K562 (cell line): ENCODE data around the gene ADAMTS15. TPM values are rescaled to one million over a fixed set of nuclear protein-coding genes. Genes with fewer than 3 reads are reported as not detected.

Experiments
- ATAC-seq: fragments of 200-7000 bp; cut with Tn5 transposase; 3 replicates; pipeline ENCODE4 v1.9.1; 2020; ENCODE audit warnings: moderate library complexity
- BruUV-seq: library from RNA; stranded (reverse); fragments of 400-500 nt; replicated peaks from 2 replicates; lab custom pipeline; 2021; lab: Mats Ljungman, UMichigan
- CTCF ChIA-PET: fragments of 300-600 bp; formaldehyde crosslinking; extraction: SDS; loops from one replicate; lab custom pipeline; 2021; ENCODE audit warnings: low intra/inter-chr PET ratio; lab: Yijun Ruan, JAX
- POLR2A ChIA-PET: fragments of 300-600, 350-650 bp; sonication (Branson Sonifier 250); formaldehyde crosslinking; extraction: SDS; loops from one replicate; lab custom pipeline; 2021; ENCODE audit warnings: antibody characterized with exemption, inconsistent platforms; lab: Yijun Ruan, JAX
- DNase-seq, 4 experiments: peaks; one replicate each; pipeline versions ENCODE4 v3.0.0 to v3.0.0-alpha.2; 2011 to 2018; ENCODE audit warnings: low spot score in 3 of 4, mixed read lengths in 3 of 4; ENCODE audit errors: extremely low read depth in 1 of 4
- FAIRE-seq: peaks from 2 replicates; lab custom pipeline; 2011; peaks lifted over from hg19 to GRCh38; lab: Jason Lieb, UNC
- H2AFZ ChIP-seq: 2 replicates; pipeline ENCODE4 v1.6.0; 2011; ENCODE audit warnings: low read depth, low read length, control low read depth, inconsistent platforms
- H3K27ac ChIP-seq: fragments of 200-600 bp; 3 replicates; pipeline ENCODE4 v1.8.0; 2011; ENCODE audit warnings: low read depth, mild to moderate bottlenecking, control low read depth, inconsistent platforms, low read length, moderate library complexity, mixed read lengths; ENCODE audit errors: extremely low read depth
- H3K27me3 ChIP-seq, 2 experiments: fragments of 300-600 bp in 1 of 2; 2 replicates in 1 of 2; 3 replicates in 1 of 2; pipeline versions ENCODE4 v1.6.0 to v1.8.0; 2011; ENCODE audit warnings: inconsistent platforms in 2 of 2, low read length in 2 of 2, mild to moderate bottlenecking in 1 of 2, mixed read lengths in 1 of 2, moderate library complexity in 1 of 2; ENCODE audit not compliant: control insufficient read depth in 2 of 2, insufficient read depth in 2 of 2
- H3K36me3 ChIP-seq: fragments of 300-600 bp; 3 replicates; pipeline ENCODE4 v1.8.0; 2011; ENCODE audit warnings: mild to moderate bottlenecking, low read length, inconsistent platforms; ENCODE audit not compliant: control insufficient read depth, insufficient read depth
- H3K4me1 ChIP-seq, 2 experiments: fragments of 200-600 bp in 1 of 2; replicated peaks in 1 of 2; 2 replicates in 1 of 2; 3 replicates in 1 of 2; pipeline versions ENCODE4 v1.5.1 to v1.8.0; 2011; ENCODE audit warnings: inconsistent platforms in 2 of 2, low read length in 2 of 2, mild to moderate bottlenecking in 1 of 2, mixed read lengths in 1 of 2, moderate library complexity in 1 of 2; ENCODE audit not compliant: control insufficient read depth in 2 of 2, insufficient read depth in 2 of 2
- H3K4me2 ChIP-seq: 2 replicates; pipeline ENCODE4 v1.6.1; 2011; ENCODE audit warnings: low read length, control low read depth, inconsistent platforms, mixed read lengths; ENCODE audit not compliant: insufficient read depth
- H3K4me3 ChIP-seq: fragments of 200-600 bp; sonication (generic), shearing (Covaris generic); 2 replicates; pipeline ENCODE4 v1.5.1; 2016; ENCODE audit warnings: control low read depth, inconsistent platforms
- H3K79me2 ChIP-seq: fragments of 200-600 bp; 3 replicates; pipeline ENCODE4 v1.8.0; 2011; ENCODE audit warnings: low read length, inconsistent platforms; ENCODE audit not compliant: control insufficient read depth, insufficient read depth
- H3K9ac ChIP-seq, 2 experiments: 2 replicates each; pipeline versions ENCODE4 v1.6.0 to v1.6.1; 2011; ENCODE audit warnings: low read depth in 2 of 2, low read length in 2 of 2, control low read depth in 1 of 2, inconsistent platforms in 1 of 2, mild to moderate bottlenecking in 1 of 2, mixed read lengths in 1 of 2; ENCODE audit not compliant: insufficient read depth in 1 of 2
- H3K9me1 ChIP-seq: one replicate; pipeline ENCODE4 v1.6.0; 2011; ENCODE audit warnings: inconsistent platforms, mild to moderate bottlenecking, low read length, moderate library complexity; ENCODE audit not compliant: control insufficient read depth, insufficient read depth
- H3K9me3 ChIP-seq: replicated peaks from 2 replicates; pipeline ENCODE4 v1.5.1; 2011; ENCODE audit warnings: low read depth, low read length, inconsistent platforms; ENCODE audit not compliant: control insufficient read depth, insufficient read depth
- H4K20me1 ChIP-seq: replicated peaks from 2 replicates; pipeline ENCODE4 v1.6.1; 2011; ENCODE audit warnings: low read length, inconsistent platforms, mixed read lengths; ENCODE audit not compliant: control insufficient read depth, insufficient read depth
- ARID2 ChIP-seq: fragments of 450-650 bp; IDR thresholded peaks from 2 replicates; pipeline ENCODE4 v1.6.1; 2017; ENCODE audit warnings: antibody characterized with exemption, mild to moderate bottlenecking
- CEBPB ChIP-seq: fragments of 450-650 bp; IDR thresholded peaks from 2 replicates; pipeline ENCODE4 v1.6.1; 2016; ENCODE audit warnings: missing genetic modification characterization, missing compliant biosample characterization
- CEBPZ ChIP-seq: fragments of 150-350 bp; IDR thresholded peaks from 2 replicates; pipeline ENCODE4 v1.6.1; 2014; ENCODE audit warnings: low read depth, mild to moderate bottlenecking, low read length, borderline replicate concordance
- MAX ChIP-seq: sonication (generic); formaldehyde crosslinking; IDR thresholded peaks from 2 replicates; pipeline ENCODE4 v1.9.0; 2022; ENCODE audit warnings: mild to moderate bottlenecking, missing genetic modification reagents
- SREBF1 ChIP-seq: fragments of 150-350 bp; IDR thresholded peaks from 2 replicates; pipeline ENCODE4 v1.6.1; 2014; ENCODE audit warnings: antibody characterized with exemption, low read depth, low read length, borderline replicate concordance
- ZNF24 ChIP-seq: fragments of 450-650 bp; IDR thresholded peaks from 2 replicates; pipeline ENCODE4 v1.6.1; 2016
- ZNF668 ChIP-seq: fragments of 250-450 bp; sonication (Bioruptor Pico); IDR thresholded peaks from 2 replicates; pipeline ENCODE4 v1.8.0; 2022; ENCODE audit warnings: mild to moderate bottlenecking, inconsistent platforms
- WGBS: fragments of 100-300 bp; shearing (Covaris generic); methylation state at CpG from one replicate; pipeline ENCODE4 v1.1.6; 2016; ENCODE audit warnings: low coverage, mixed read lengths; ENCODE audit not compliant: insufficient coverage; ENCODE audit errors: missing lambda C conversion rate; 5-methylcytosine and 5-hydroxymethylcytosine counted together
- in situ Hi-C: fragments of 300-500 bp; cut with MboI; formaldehyde crosslinking; loops from 4 replicates; pipeline ENCODE4 v1.15.0; 2018; ENCODE audit warnings: inconsistent platforms, mixed read lengths
- intact Hi-C: fragments of 100-400 bp; cut with micrococcal nuclease; formaldehyde crosslinking; loops from 2 replicates; pipeline ENCODE4 v1.14.2; 2022
- polyA plus RNA-seq, 8 experiments: library from polyadenylated mRNA; depleted of rRNA in 4 of 8; stranded (reverse) in 5 of 8; unstranded in 3 of 8; fragments of >200 nt; fragmentation: Nextera tagmentation in 2 of 8; fragmentation: Illumina TruSeq in 1 of 8; extraction: Ambion mirVana in 2 of 8; extraction: Trizol in 1 of 8; gene quantifications; 2 replicates each; pipeline versions ENCODE4 v1.2.1 to v1.2.3, GENCODE V29; 2011 to 2014; ENCODE audit warnings: inconsistent platforms in 1 of 8, missing spikeins in 1 of 8
- total RNA-seq, 7 experiments: library from RNA; depleted of rRNA in 6 of 7; stranded (reverse); fragments of >200 nt in 6 of 7; fragmentation: Illumina TruSeq in 2 of 7; extraction: Trizol in 2 of 7; gene quantifications; 2 replicates each; pipeline versions ENCODE4 v1.2.1 to v1.2.3, GENCODE V29; 2011 to 2021; ENCODE audit warnings: low replicate concordance in 1 of 7
- TF ChIP-seq, protein P1 (sequence below), 2 experiments: fragments of 450-650 bp; IDR thresholded peaks; 2 replicates each; pipeline ENCODE4 v1.6.1; 2016

Gene ADAMTS15
- total and polyA plus RNA-seq, 9 of the 15 experiments (the other 6 are each of a cell fraction or from before 2014, with no cell fraction given): 0.04 TPM; not detected in 8

- Histone ChIP-seq H3K27me3 (peaks cover 35 to 72% of the 10 kb centered on the region in 2 experiments), H3K36me3 (no peaks in the 10 kb centered on the region), H3K9me1 (peaks cover 3% of the 10 kb centered on the region), H4K20me1 (no peaks in the 10 kb centered on the region; the same call in 1 of the 2 replicates), H3K4me3 (no peak overlapping the region), H3K9ac (no peak overlapping the region)
- WGBS: 4% methylated on average over 20 of the region's 20 CpGs
- CTCF ChIA-PET: no interaction called here
- no peak for FAIRE-seq
- no peak for ATAC-seq
- intact Hi-C loops (no loop called here), in situ Hi-C loops (no loop called here)
- BruUV-seq: no TSS peak
- TF ChIP-seq ARID2 (no peak), ZNF24 (peak; percentile 81; the same call in 1 of the 2 replicates)
- TF ChIP-seq, all 486 proteins: peak for 1
- Histone ChIP-seq H3K4me1 (peaks cover 0 to 10% of the 10 kb centered on the region in 2 experiments; a peak in 1 of 5 replicates), H3K79me2 (no peaks in the 10 kb centered on the region), H3K4me2 (no peak overlapping the region), H3K9me3 (no peaks in the 10 kb centered on the region), H3K27ac (no peak overlapping the region), H2AFZ (no peak overlapping the region)
- POLR2A ChIA-PET: no interaction called here
- DNase-seq: no peak
Observed at GRCh38 chr11:130470832-130471706, 22.6 kb downstream of the ADAMTS15 start.

- H3K9ac ChIP-seq: no peak overlapping the region
- POLR2A ChIA-PET: no interaction called here
- no peaks in the 10 kb centered on the region; the same call in 1 of the 2 replicates for H4K20me1 ChIP-seq
- H3K4me3 ChIP-seq: no peak overlapping the region
- CTCF ChIA-PET: no interaction called here
- no peak for FAIRE-seq
- H3K79me2 ChIP-seq: no peaks in the 10 kb centered on the region
- H3K36me3 ChIP-seq: no peaks in the 10 kb centered on the region
- no TSS peak for BruUV-seq
- H2AFZ ChIP-seq: no peak overlapping the region
- peaks cover 29 to 72% of the 10 kb centered on the region in 2 experiments; a peak in 4 of 5 replicates for H3K27me3 ChIP-seq
- no peak for ATAC-seq
- in situ Hi-C loops (no loop called here), intact Hi-C loops (no loop called here)
- no peak overlapping the region for H3K4me2 ChIP-seq
- H3K9me1 ChIP-seq: peaks cover 3% of the 10 kb centered on the region
- no peaks in the 10 kb centered on the region for H3K9me3 ChIP-seq
- no peak for DNase-seq
- peaks cover 0 to 10% of the 10 kb centered on the region in 2 experiments; a peak in 1 of 5 replicates for H3K4me1 ChIP-seq
- no peak overlapping the region for H3K27ac ChIP-seq
- under 1% methylated on average over 11 of the region's 11 CpGs for whole genome bisulfite sequencing
- TF ChIP-seq SREBF1 (no peak), ZNF668 (CRISPR knock-in tag) (no peak), CEBPZ (no peak), CEBPB (tag) (no peak), MAX (CRISPR knock-in tag) (no peak)
- TF ChIP-seq, protein P1, sequence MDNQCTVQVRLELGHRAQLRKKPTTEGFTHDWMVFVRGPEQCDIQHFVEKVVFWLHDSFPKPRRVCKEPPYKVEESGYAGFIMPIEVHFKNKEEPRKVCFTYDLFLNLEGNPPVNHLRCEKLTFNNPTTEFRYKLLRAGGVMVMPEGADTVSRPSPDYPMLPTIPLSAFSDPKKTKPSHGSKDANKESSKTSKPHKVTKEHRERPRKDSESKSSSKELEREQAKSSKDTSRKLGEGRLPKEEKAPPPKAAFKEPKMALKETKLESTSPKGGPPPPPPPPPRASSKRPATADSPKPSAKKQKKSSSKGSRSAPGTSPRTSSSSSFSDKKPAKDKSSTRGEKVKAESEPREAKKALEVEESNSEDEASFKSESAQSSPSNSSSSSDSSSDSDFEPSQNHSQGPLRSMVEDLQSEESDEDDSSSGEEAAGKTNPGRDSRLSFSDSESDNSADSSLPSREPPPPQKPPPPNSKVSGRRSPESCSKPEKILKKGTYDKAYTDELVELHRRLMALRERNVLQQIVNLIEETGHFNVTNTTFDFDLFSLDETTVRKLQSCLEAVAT (IDR thresholded peaks at IDR 0.05): no peak
Observed at GRCh38 chr11:130471731-130472433, 23.4 kb downstream of the ADAMTS15 start.
